K562 (cell line): ENCODE results near the gene TBC1D25. TPM values are rescaled to one million over a fixed set of nuclear protein-coding genes. Genes with fewer than 3 reads are reported as not detected.
A peak's percentile ranks its signal among the peaks of the same experiment; 100 is the strongest.

Source experiments
- ATAC-seq: fragments of 200-7000 bp; cut with Tn5 transposase; 3 replicates; pipeline ENCODE4 v1.9.1; 2020; ENCODE audit warnings: moderate library complexity
- BruUV-seq: library from RNA; stranded (reverse); fragments of 400-500 nt; replicated peaks from 2 replicates; lab custom pipeline; 2021; lab: Mats Ljungman, UMichigan
- CTCF ChIA-PET: fragments of 300-600 bp; formaldehyde crosslinking; extraction: SDS; loops from one replicate; lab custom pipeline; 2021; ENCODE audit warnings: low intra/inter-chr PET ratio; lab: Yijun Ruan, JAX
- POLR2A ChIA-PET: fragments of 300-600, 350-650 bp; sonication (Branson Sonifier 250); formaldehyde crosslinking; extraction: SDS; loops from one replicate; lab custom pipeline; 2021; ENCODE audit warnings: antibody characterized with exemption, inconsistent platforms; lab: Yijun Ruan, JAX
- DNase-seq, 4 experiments: peaks; one replicate each; pipeline versions ENCODE4 v3.0.0 to v3.0.0-alpha.2; 2011 to 2018; ENCODE audit warnings: low spot score in 3 of 4, mixed read lengths in 3 of 4; ENCODE audit errors: extremely low read depth in 1 of 4
- FAIRE-seq: peaks from 2 replicates; lab custom pipeline; 2011; peaks lifted over from hg19 to GRCh38; lab: Jason Lieb, UNC
- H2AFZ ChIP-seq: 2 replicates; pipeline ENCODE4 v1.6.0; 2011; ENCODE audit warnings: low read depth, low read length, control low read depth, inconsistent platforms
- H3K27ac ChIP-seq: fragments of 200-600 bp; 3 replicates; pipeline ENCODE4 v1.8.0; 2011; ENCODE audit warnings: low read depth, mild to moderate bottlenecking, control low read depth, inconsistent platforms, low read length, moderate library complexity, mixed read lengths; ENCODE audit errors: extremely low read depth
- H3K27me3 ChIP-seq, 2 experiments: fragments of 300-600 bp in 1 of 2; 2 replicates in 1 of 2; 3 replicates in 1 of 2; pipeline versions ENCODE4 v1.6.0 to v1.8.0; 2011; ENCODE audit warnings: inconsistent platforms in 2 of 2, low read length in 2 of 2, mild to moderate bottlenecking in 1 of 2, mixed read lengths in 1 of 2, moderate library complexity in 1 of 2; ENCODE audit not compliant: control insufficient read depth in 2 of 2, insufficient read depth in 2 of 2
- H3K36me3 ChIP-seq: fragments of 300-600 bp; 3 replicates; pipeline ENCODE4 v1.8.0; 2011; ENCODE audit warnings: mild to moderate bottlenecking, low read length, inconsistent platforms; ENCODE audit not compliant: control insufficient read depth, insufficient read depth
- H3K4me1 ChIP-seq, 2 experiments: fragments of 200-600 bp in 1 of 2; replicated peaks in 1 of 2; 2 replicates in 1 of 2; 3 replicates in 1 of 2; pipeline versions ENCODE4 v1.5.1 to v1.8.0; 2011; ENCODE audit warnings: inconsistent platforms in 2 of 2, low read length in 2 of 2, mild to moderate bottlenecking in 1 of 2, mixed read lengths in 1 of 2, moderate library complexity in 1 of 2; ENCODE audit not compliant: control insufficient read depth in 2 of 2, insufficient read depth in 2 of 2
- H3K4me2 ChIP-seq: 2 replicates; pipeline ENCODE4 v1.6.1; 2011; ENCODE audit warnings: low read length, control low read depth, inconsistent platforms, mixed read lengths; ENCODE audit not compliant: insufficient read depth
- H3K4me3 ChIP-seq: fragments of 200-600 bp; sonication (generic), shearing (Covaris generic); 2 replicates; pipeline ENCODE4 v1.5.1; 2016; ENCODE audit warnings: control low read depth, inconsistent platforms
- H3K79me2 ChIP-seq: fragments of 200-600 bp; 3 replicates; pipeline ENCODE4 v1.8.0; 2011; ENCODE audit warnings: low read length, inconsistent platforms; ENCODE audit not compliant: control insufficient read depth, insufficient read depth
- H3K9ac ChIP-seq, 2 experiments: 2 replicates each; pipeline versions ENCODE4 v1.6.0 to v1.6.1; 2011; ENCODE audit warnings: low read depth in 2 of 2, low read length in 2 of 2, control low read depth in 1 of 2, inconsistent platforms in 1 of 2, mild to moderate bottlenecking in 1 of 2, mixed read lengths in 1 of 2; ENCODE audit not compliant: insufficient read depth in 1 of 2
- H3K9me1 ChIP-seq: one replicate; pipeline ENCODE4 v1.6.0; 2011; ENCODE audit warnings: inconsistent platforms, mild to moderate bottlenecking, low read length, moderate library complexity; ENCODE audit not compliant: control insufficient read depth, insufficient read depth
- H3K9me3 ChIP-seq: replicated peaks from 2 replicates; pipeline ENCODE4 v1.5.1; 2011; ENCODE audit warnings: low read depth, low read length, inconsistent platforms; ENCODE audit not compliant: control insufficient read depth, insufficient read depth
- H4K20me1 ChIP-seq: replicated peaks from 2 replicates; pipeline ENCODE4 v1.6.1; 2011; ENCODE audit warnings: low read length, inconsistent platforms, mixed read lengths; ENCODE audit not compliant: control insufficient read depth, insufficient read depth
- ATF3 ChIP-seq, 2 experiments: fragments of 450-650 bp in 1 of 2; sonication (generic) in 1 of 2; formaldehyde crosslinking in 1 of 2; IDR thresholded peaks in 1 of 2; conservative IDR thresholded peaks in 1 of 2; 2 replicates each; pipeline versions ENCODE4 v1.6.1 to v1.8.1; 2016 to 2023; ENCODE audit warnings: mild to moderate bottlenecking in 2 of 2, moderate library complexity in 2 of 2, inconsistent platforms in 1 of 2, missing genetic modification reagents in 1 of 2
- KDM5B ChIP-seq: fragments of 200-600 bp; sonication (generic); IDR thresholded peaks from 2 replicates; pipeline ENCODE4 v1.6.1; 2012; ENCODE audit warnings: low read depth, mild to moderate bottlenecking, moderate library complexity, low read length, control low read depth, inconsistent platforms; ENCODE audit not compliant: insufficient replicate concordance
- ZNF165 ChIP-seq: fragments of 250-450 bp; sonication (Bioruptor Pico); IDR thresholded peaks from 2 replicates; pipeline ENCODE4 v1.4.0; 2020; ENCODE audit warnings: borderline replicate concordance
- WGBS: fragments of 100-300 bp; shearing (Covaris generic); methylation state at CpG from one replicate; pipeline ENCODE4 v1.1.6; 2016; ENCODE audit warnings: low coverage, mixed read lengths; ENCODE audit not compliant: insufficient coverage; ENCODE audit errors: missing lambda C conversion rate; 5-methylcytosine and 5-hydroxymethylcytosine counted together
- in situ Hi-C: fragments of 300-500 bp; cut with MboI; formaldehyde crosslinking; loops from 4 replicates; pipeline ENCODE4 v1.15.0; 2018; ENCODE audit warnings: inconsistent platforms, mixed read lengths
- intact Hi-C: fragments of 100-400 bp; cut with micrococcal nuclease; formaldehyde crosslinking; loops from 2 replicates; pipeline ENCODE4 v1.14.2; 2022
- polyA plus RNA-seq, 8 experiments: library from polyadenylated mRNA; depleted of rRNA in 4 of 8; stranded (reverse) in 5 of 8; unstranded in 3 of 8; fragments of >200 nt; fragmentation: Nextera tagmentation in 2 of 8; fragmentation: Illumina TruSeq in 1 of 8; extraction: Ambion mirVana in 2 of 8; extraction: Trizol in 1 of 8; gene quantifications; 2 replicates each; pipeline versions ENCODE4 v1.2.1 to v1.2.3, GENCODE V29; 2011 to 2014; ENCODE audit warnings: inconsistent platforms in 1 of 8, missing spikeins in 1 of 8
- total RNA-seq, 7 experiments: library from RNA; depleted of rRNA in 6 of 7; stranded (reverse); fragments of >200 nt in 6 of 7; fragmentation: Illumina TruSeq in 2 of 7; extraction: Trizol in 2 of 7; gene quantifications; 2 replicates each; pipeline versions ENCODE4 v1.2.1 to v1.2.3, GENCODE V29; 2011 to 2021; ENCODE audit warnings: low replicate concordance in 1 of 7

The TBC1D25 gene
- total and polyA plus RNA-seq, 9 of the 15 experiments (the other 6 are each of a cell fraction or from before 2014, with no cell fraction given): 0.62 to 10.6 (median 3.9) TPM

- CTCF ChIA-PET: no interaction called here
- no TSS peak for BruUV-seq
- Histone ChIP-seq H3K36me3 (peaks cover 37% of the 10 kb centered on the region; the same call in 2 of the 3 replicates), H3K9me3 (no peaks in the 10 kb centered on the region), H3K4me2 (no peak overlapping the region), H3K79me2 (no peaks in the 10 kb centered on the region; the same call in 2 of the 3 replicates), H3K27ac (peak overlapping the region; percentile 83), H3K4me3 (no peak overlapping the region), H2AFZ (no peak overlapping the region), H4K20me1 (no peaks in the 10 kb centered on the region), H3K9ac (no peak overlapping the region), H3K9me1 (no peaks in the 10 kb centered on the region), H3K4me1 (peaks cover 2 to 17% of the 10 kb centered on the region in 2 experiments; a peak in 4 of 5 replicates), H3K27me3 (no peaks in the 10 kb centered on the region)
- DNase-seq (no peak), FAIRE-seq (peak; percentile 48), ATAC-seq (no peak)
- in situ Hi-C loops: no loop called here
- POLR2A ChIA-PET: interaction anchor here (0.8 to 2.2 kb wide), 3 partner anchors 9 to 17 kb away, joined by 4 to 10 read pairs (median 4); partner anchors contain the start of gene TBC1D25
- intact Hi-C loops: no loop called here
- TF ChIP-seq ATF3 (IDR thresholded peaks at IDR 0.05) (0 out of 2 replicates have a peak, but pooled peaks have one; percentile 7), ATF3 (CRISPR knock-in tag; conservative IDR thresholded peaks at IDR 0.05) (no peak), ZNF165 (CRISPR knock-in tag) (no peak), KDM5B (no peak)
- 63% methylated on average over 3 of the region's 3 CpGs for WGBS
These were observed 8.8 kb upstream of the TBC1D25 start for GRCh38 chrX:48530736-48531135.
